HepG2 (cell line): ENCODE results near the gene PAM16. TPM values are rescaled to one million over a fixed set of nuclear protein-coding genes. Genes with fewer than 3 reads are reported as not detected.

ENCODE experiments used
- HNRNPL ChIP-seq: fragments of 200-400 bp; formaldehyde crosslinking; IDR thresholded peaks from 2 replicates; pipeline ENCODE4 v1.6.1; 2017; ENCODE audit warnings: mild to moderate bottlenecking, low read depth, low read length
- KLF16 ChIP-seq, 2 experiments: sonication (generic) in 1 of 2; formaldehyde crosslinking in 1 of 2; IDR thresholded peaks; 2 replicates each; pipeline versions ENCODE4 v1.6.1 to v1.8.0; 2016 to 2023; ENCODE audit warnings: missing genetic modification reagents in 2 of 2, missing compliant biosample characterization in 1 of 2
- NCOA2 ChIP-seq: sonication (generic); formaldehyde crosslinking; IDR thresholded peaks from 2 replicates; pipeline ENCODE4 v1.8.0; 2022; ENCODE audit warnings: inconsistent platforms
- NFYC ChIP-seq: IDR thresholded peaks from 2 replicates; pipeline ENCODE4 v1.6.1; 2016; ENCODE audit warnings: missing genetic modification reagents, missing compliant biosample characterization
- PRPF4 ChIP-seq: fragments of 200-400 bp; formaldehyde crosslinking; IDR thresholded peaks from 2 replicates; pipeline ENCODE4 v1.6.1; 2016; ENCODE audit warnings: low read length, low read depth; ENCODE audit not compliant: poor library complexity, severe bottlenecking
- ZBTB3 ChIP-seq: sonication (generic); formaldehyde crosslinking; IDR thresholded peaks from 2 replicates; pipeline ENCODE4 v1.4.0; 2020; ENCODE audit warnings: low read depth, mild to moderate bottlenecking, moderate library complexity, missing genetic modification reagents, borderline replicate concordance
- ZNF20 ChIP-seq: sonication (generic); formaldehyde crosslinking; IDR thresholded peaks from 2 replicates; pipeline ENCODE4 v1.4.0; 2020; ENCODE audit warnings: mild to moderate bottlenecking, moderate library complexity, missing genetic modification reagents
- ZNF569 ChIP-seq: sonication (generic); formaldehyde crosslinking; IDR thresholded peaks from 2 replicates; pipeline ENCODE4 v1.5.0; 2020; ENCODE audit warnings: mild to moderate bottlenecking, missing genetic modification reagents, moderate library complexity, borderline replicate concordance
- ZNF878 ChIP-seq: sonication (generic); formaldehyde crosslinking; IDR thresholded peaks from 2 replicates; pipeline ENCODE4 v1.8.1; 2023; ENCODE audit warnings: mild to moderate bottlenecking, missing genetic modification reagents, moderate library complexity
- polyA plus RNA-seq, 8 experiments: library from polyadenylated mRNA; depleted of rRNA in 3 of 8; stranded (reverse) in 7 of 8; unstranded in 1 of 8; fragments of >200 nt; fragmentation: Illumina TruSeq in 4 of 8; extraction: Trizol in 4 of 8; gene quantifications; 2 replicates each; pipeline versions ENCODE4 v1.2.1 to v1.2.3, GENCODE V29; 2011 to 2016; ENCODE audit warnings: low read depth in 4 of 8, missing spikeins in 1 of 8, mixed read lengths in 1 of 8; ENCODE audit not compliant: insufficient read depth in 1 of 8
- total RNA-seq, 5 experiments: library from RNA; depleted of rRNA; stranded (reverse); fragments of >200 nt; fragmentation: Illumina TruSeq; extraction: Trizol; gene quantifications; 2 replicates each; pipeline ENCODE4 v1.2.3, GENCODE V29; 2016; ENCODE audit warnings: low read depth in 1 of 5
- TF ChIP-seq, protein P1 (sequence below): sonication (generic); formaldehyde crosslinking; IDR thresholded peaks from 2 replicates; pipeline ENCODE4 v1.8.0; 2022; ENCODE audit warnings: mild to moderate bottlenecking, missing genetic modification reagents; ENCODE audit not compliant: insufficient replicate concordance
- TF ChIP-seq, protein P2 (sequence below): sonication (generic); formaldehyde crosslinking; IDR thresholded peaks from 2 replicates; pipeline ENCODE4 v1.4.0; 2020; ENCODE audit warnings: mild to moderate bottlenecking, missing genetic modification reagents
- TF ChIP-seq, protein P3 (sequence below): IDR thresholded peaks from 2 replicates; pipeline ENCODE4 v1.6.1; 2016; ENCODE audit warnings: mild to moderate bottlenecking, missing biosample characterization, missing genetic modification reagents
- TF ChIP-seq, protein P4 (sequence below): sonication (generic); formaldehyde crosslinking; IDR thresholded peaks from 2 replicates; pipeline ENCODE4 v1.8.1; 2022; ENCODE audit warnings: mild to moderate bottlenecking, missing genetic modification reagents
- TF ChIP-seq, protein P5 (sequence below): sonication (generic); formaldehyde crosslinking; IDR thresholded peaks from 2 replicates; pipeline ENCODE4 v1.4.0; 2020; ENCODE audit warnings: low read depth, missing genetic modification reagents

PAM16 gene
- total and polyA plus RNA-seq, 2 of the 13 experiments (the other 11 are each of a cell fraction or from before 2014, with no cell fraction given), result 51.5 to 51.8 TPM

DNA sequence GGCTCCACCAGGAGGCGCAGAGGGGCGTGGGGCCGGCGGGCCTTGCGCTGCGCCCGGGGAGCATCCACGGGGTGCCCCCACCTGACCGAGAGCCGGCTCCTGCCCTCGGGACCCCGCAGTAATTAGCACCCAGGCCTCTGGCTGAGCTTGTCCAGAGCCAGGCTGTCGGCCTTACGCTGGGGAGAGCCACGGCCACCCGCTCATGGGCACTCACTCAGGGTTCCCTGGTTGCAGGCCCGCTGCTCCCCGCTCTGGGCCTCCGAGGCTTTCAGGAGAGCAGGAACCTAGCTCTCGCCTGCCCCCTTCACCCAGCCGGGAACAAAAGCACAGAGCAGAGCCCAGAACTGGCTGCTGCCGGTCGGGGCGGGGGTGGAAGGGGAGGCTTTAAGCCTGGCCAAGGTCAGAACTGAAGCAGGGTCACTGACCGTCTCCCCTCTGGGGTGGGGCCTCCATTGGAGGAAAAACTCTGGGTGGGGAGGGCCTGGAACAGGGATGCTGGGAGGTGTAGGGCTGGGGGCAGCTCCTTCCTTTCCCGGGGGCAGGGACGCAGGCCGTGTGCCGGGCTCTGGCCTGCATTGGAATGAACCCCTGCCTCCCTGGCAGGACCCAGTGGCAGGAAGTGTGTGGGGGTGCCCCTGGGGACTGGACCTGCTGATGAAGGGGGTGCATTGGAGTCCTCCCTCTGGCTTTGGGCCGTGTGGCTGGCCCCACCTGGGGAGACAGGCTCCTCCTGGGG is 22.9 kb downstream of the PAM16 start (continued):
- TF ChIP-seq ZNF878, result no peak
- TF ChIP-seq ZNF20 (CRISPR knock-in tag), result no peak
- TF ChIP-seq HNRNPL, result peak; percentile 91
- TF ChIP-seq, protein P1, sequence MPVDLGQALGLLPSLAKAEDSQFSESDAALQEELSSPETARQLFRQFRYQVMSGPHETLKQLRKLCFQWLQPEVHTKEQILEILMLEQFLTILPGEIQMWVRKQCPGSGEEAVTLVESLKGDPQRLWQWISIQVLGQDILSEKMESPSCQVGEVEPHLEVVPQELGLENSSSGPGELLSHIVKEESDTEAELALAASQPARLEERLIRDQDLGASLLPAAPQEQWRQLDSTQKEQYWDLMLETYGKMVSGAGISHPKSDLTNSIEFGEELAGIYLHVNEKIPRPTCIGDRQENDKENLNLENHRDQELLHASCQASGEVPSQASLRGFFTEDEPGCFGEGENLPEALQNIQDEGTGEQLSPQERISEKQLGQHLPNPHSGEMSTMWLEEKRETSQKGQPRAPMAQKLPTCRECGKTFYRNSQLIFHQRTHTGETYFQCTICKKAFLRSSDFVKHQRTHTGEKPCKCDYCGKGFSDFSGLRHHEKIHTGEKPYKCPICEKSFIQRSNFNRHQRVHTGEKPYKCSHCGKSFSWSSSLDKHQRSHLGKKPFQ, result no peak
- TF ChIP-seq, protein P2, sequence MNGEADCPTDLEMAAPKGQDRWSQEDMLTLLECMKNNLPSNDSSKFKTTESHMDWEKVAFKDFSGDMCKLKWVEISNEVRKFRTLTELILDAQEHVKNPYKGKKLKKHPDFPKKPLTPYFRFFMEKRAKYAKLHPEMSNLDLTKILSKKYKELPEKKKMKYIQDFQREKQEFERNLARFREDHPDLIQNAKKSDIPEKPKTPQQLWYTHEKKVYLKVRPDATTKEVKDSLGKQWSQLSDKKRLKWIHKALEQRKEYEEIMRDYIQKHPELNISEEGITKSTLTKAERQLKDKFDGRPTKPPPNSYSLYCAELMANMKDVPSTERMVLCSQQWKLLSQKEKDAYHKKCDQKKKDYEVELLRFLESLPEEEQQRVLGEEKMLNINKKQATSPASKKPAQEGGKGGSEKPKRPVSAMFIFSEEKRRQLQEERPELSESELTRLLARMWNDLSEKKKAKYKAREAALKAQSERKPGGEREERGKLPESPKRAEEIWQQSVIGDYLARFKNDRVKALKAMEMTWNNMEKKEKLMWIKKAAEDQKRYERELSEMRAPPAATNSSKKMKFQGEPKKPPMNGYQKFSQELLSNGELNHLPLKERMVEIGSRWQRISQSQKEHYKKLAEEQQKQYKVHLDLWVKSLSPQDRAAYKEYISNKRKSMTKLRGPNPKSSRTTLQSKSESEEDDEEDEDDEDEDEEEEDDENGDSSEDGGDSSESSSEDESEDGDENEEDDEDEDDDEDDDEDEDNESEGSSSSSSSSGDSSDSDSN (CRISPR knock-in tag), result peak; percentile 95
- TF ChIP-seq, protein P3, sequence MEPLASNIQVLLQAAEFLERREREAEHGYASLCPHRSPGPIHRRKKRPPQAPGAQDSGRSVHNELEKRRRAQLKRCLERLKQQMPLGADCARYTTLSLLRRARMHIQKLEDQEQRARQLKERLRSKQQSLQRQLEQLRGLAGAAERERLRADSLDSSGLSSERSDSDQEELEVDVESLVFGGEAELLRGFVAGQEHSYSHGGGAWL, result no peak
- TF ChIP-seq, protein P4, sequence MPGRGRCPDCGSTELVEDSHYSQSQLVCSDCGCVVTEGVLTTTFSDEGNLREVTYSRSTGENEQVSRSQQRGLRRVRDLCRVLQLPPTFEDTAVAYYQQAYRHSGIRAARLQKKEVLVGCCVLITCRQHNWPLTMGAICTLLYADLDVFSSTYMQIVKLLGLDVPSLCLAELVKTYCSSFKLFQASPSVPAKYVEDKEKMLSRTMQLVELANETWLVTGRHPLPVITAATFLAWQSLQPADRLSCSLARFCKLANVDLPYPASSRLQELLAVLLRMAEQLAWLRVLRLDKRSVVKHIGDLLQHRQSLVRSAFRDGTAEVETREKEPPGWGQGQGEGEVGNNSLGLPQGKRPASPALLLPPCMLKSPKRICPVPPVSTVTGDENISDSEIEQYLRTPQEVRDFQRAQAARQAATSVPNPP (CRISPR knock-in tag), result peak; percentile 57; the same call in 1 of the 2 replicates
- TF ChIP-seq, protein P5, sequence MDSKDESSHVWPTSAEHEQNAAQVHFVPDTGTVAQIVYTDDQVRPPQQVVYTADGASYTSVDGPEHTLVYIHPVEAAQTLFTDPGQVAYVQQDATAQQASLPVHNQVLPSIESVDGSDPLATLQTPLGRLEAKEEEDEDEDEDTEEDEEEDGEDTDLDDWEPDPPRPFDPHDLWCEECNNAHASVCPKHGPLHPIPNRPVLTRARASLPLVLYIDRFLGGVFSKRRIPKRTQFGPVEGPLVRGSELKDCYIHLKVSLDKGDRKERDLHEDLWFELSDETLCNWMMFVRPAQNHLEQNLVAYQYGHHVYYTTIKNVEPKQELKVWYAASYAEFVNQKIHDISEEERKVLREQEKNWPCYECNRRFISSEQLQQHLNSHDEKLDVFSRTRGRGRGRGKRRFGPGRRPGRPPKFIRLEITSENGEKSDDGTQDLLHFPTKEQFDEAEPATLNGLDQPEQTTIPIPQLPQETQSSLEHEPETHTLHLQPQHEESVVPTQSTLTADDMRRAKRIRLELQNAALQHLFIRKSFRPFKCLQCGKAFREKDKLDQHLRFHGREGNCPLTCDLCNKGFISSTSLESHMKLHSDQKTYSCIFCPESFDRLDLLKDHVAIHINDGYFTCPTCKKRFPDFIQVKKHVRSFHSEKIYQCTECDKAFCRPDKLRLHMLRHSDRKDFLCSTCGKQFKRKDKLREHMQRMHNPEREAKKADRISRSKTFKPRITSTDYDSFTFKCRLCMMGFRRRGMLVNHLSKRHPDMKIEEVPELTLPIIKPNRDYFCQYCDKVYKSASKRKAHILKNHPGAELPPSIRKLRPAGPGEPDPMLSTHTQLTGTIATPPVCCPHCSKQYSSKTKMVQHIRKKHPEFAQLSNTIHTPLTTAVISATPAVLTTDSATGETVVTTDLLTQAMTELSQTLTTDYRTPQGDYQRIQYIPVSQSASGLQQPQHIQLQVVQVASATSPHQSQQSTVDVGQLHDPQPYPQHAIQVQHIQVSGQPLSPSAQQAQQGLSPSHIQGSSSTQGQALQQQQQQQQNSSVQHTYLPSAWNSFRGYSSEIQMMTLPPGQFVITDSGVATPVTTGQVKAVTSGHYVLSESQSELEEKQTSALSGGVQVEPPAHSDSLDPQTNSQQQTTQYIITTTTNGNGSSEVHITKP, result peak; percentile 77; the same call in 1 of the 2 replicates
- no peak for TF ChIP-seq ZNF569 (CRISPR knock-in tag)
- TF ChIP-seq ZBTB3 (CRISPR knock-in tag), result no peak
- no peak for TF ChIP-seq NFYC
- TF ChIP-seq PRPF4, result no peak
- TF ChIP-seq NCOA2 (CRISPR knock-in tag), result peak; percentile 59
- TF ChIP-seq KLF16 (CRISPR knock-in tag; IDR thresholded peaks at IDR 0.05), result peak in 1 of 2 experiments; percentile 49; a peak in 1 of 4 replicates
